HEK293 (cell line): Measurements from ENCODE around the gene USP21.

Experiments used
- BCL11A ChIP-seq: fragments of 450-650 bp; formaldehyde crosslinking; IDR thresholded peaks from 2 replicates; pipeline ENCODE4 v1.5.1; 2016; ENCODE audit warnings: low read depth, missing biosample characterization, missing genetic modification characterization
- HOXA7 ChIP-seq: sonication (generic); formaldehyde crosslinking; IDR thresholded peaks from 2 replicates; pipeline ENCODE4 v1.8.1; 2022; ENCODE audit warnings: missing genetic modification reagents, borderline replicate concordance
- KLF7 ChIP-seq: fragments of 450-650 bp; formaldehyde crosslinking; IDR thresholded peaks from 2 replicates; pipeline ENCODE4 v1.5.1; 2016; ENCODE audit warnings: missing biosample characterization, missing genetic modification characterization, borderline replicate concordance
- SCRT1 ChIP-seq: fragments of 450-650 bp; formaldehyde crosslinking; IDR thresholded peaks from 2 replicates; pipeline ENCODE4 v1.5.1; 2016; ENCODE audit warnings: missing biosample characterization, missing genetic modification characterization, borderline replicate concordance
- WT1 ChIP-seq: fragments of 450-650 bp; formaldehyde crosslinking; IDR thresholded peaks from 2 replicates; pipeline ENCODE4 v1.5.1; 2016; ENCODE audit warnings: missing biosample characterization, missing genetic modification characterization
- YY1 ChIP-seq: fragments of 450-650 bp; formaldehyde crosslinking; IDR thresholded peaks from 2 replicates; pipeline ENCODE4 v1.5.1; 2018; ENCODE audit warnings: missing biosample characterization, missing genetic modification characterization
- ZBTB1 ChIP-seq: fragments of 450-650 bp; formaldehyde crosslinking; IDR thresholded peaks from 2 replicates; pipeline ENCODE4 v1.5.1; 2016; ENCODE audit warnings: missing biosample characterization, missing genetic modification characterization
- ZEB2 ChIP-seq: fragments of 450-650 bp; formaldehyde crosslinking; IDR thresholded peaks from 2 replicates; pipeline ENCODE4 v1.5.1; 2016; ENCODE audit warnings: missing biosample characterization, missing genetic modification characterization
- ZIC2 ChIP-seq: fragments of 450-650 bp; formaldehyde crosslinking; IDR thresholded peaks from 2 replicates; pipeline ENCODE4 v1.5.1; 2016; ENCODE audit warnings: missing biosample characterization, missing genetic modification characterization
- ZNF146 ChIP-seq: fragments of 450-650 bp; formaldehyde crosslinking; IDR thresholded peaks from 2 replicates; pipeline ENCODE4 v1.5.1; 2016; ENCODE audit warnings: missing biosample characterization, missing genetic modification characterization
- ZNF223 ChIP-seq: fragments of 450-650 bp; formaldehyde crosslinking; IDR thresholded peaks from 2 replicates; pipeline ENCODE4 v1.5.1; 2016; ENCODE audit warnings: missing biosample characterization, missing genetic modification characterization
- ZNF302 ChIP-seq: fragments of 450-650 bp; formaldehyde crosslinking; IDR thresholded peaks from 2 replicates; pipeline ENCODE4 v1.5.1; 2016; ENCODE audit warnings: missing biosample characterization, missing genetic modification characterization, low read depth
- ZNF341 ChIP-seq: fragments of 450-650 bp; formaldehyde crosslinking; IDR thresholded peaks from 2 replicates; pipeline ENCODE4; 2016; ENCODE audit warnings: low read depth, missing biosample characterization, missing genetic modification characterization
- ZNF350 ChIP-seq: fragments of 450-650 bp; formaldehyde crosslinking; IDR thresholded peaks from 2 replicates; pipeline ENCODE4 v1.5.0; 2017; ENCODE audit warnings: missing biosample characterization, mild to moderate bottlenecking, missing genetic modification characterization
- ZNF391 ChIP-seq: fragments of 450-650 bp; formaldehyde crosslinking; IDR thresholded peaks from 2 replicates; pipeline ENCODE4 v1.5.1; 2016; ENCODE audit warnings: low read depth, missing biosample characterization, missing genetic modification characterization, borderline replicate concordance
- ZNF596 ChIP-seq: fragments of 450-650 bp; IDR thresholded peaks from 2 replicates; pipeline ENCODE4 v1.5.0; 2018; ENCODE audit warnings: missing biosample characterization, mild to moderate bottlenecking, missing genetic modification characterization, moderate library complexity
- ZNF610 ChIP-seq: fragments of 450-650 bp; formaldehyde crosslinking; IDR thresholded peaks from 2 replicates; pipeline ENCODE4 v1.5.1; 2016; ENCODE audit warnings: missing biosample characterization, missing genetic modification characterization, borderline replicate concordance
- ZNF626 ChIP-seq: fragments of 450-650 bp; sonication (Bioruptor Pico); formaldehyde crosslinking; IDR thresholded peaks from 2 replicates; pipeline ENCODE4 v1.5.1; 2018; ENCODE audit warnings: missing biosample characterization, missing genetic modification characterization, inconsistent platforms
- ZNF658 ChIP-seq: fragments of 450-650 bp; formaldehyde crosslinking; IDR thresholded peaks from 2 replicates; pipeline ENCODE4; 2016; ENCODE audit warnings: missing biosample characterization, missing genetic modification characterization
- ZNF660 ChIP-seq: fragments of 450-650 bp; IDR thresholded peaks from 2 replicates; pipeline ENCODE4 v1.5.1; 2018; ENCODE audit warnings: missing biosample characterization, mild to moderate bottlenecking, missing genetic modification characterization
- ZNF747 ChIP-seq: fragments of 450-650 bp; formaldehyde crosslinking; IDR thresholded peaks from 2 replicates; pipeline ENCODE4 v1.5.1; 2016; ENCODE audit warnings: missing biosample characterization, missing genetic modification characterization
- ZNF768 ChIP-seq: fragments of 450-650 bp; formaldehyde crosslinking; IDR thresholded peaks from 2 replicates; pipeline ENCODE4 v1.5.1; 2018; ENCODE audit warnings: missing biosample characterization, mild to moderate bottlenecking, missing genetic modification characterization
- ZNF837 ChIP-seq: fragments of 450-650 bp; formaldehyde crosslinking; IDR thresholded peaks from 2 replicates; pipeline ENCODE4 v1.5.1; 2016; ENCODE audit warnings: missing biosample characterization, missing genetic modification characterization
- TF ChIP-seq, protein P1 (sequence below): fragments of 450-650 bp; formaldehyde crosslinking; IDR thresholded peaks from 2 replicates; pipeline ENCODE4 v1.5.1; 2016; ENCODE audit warnings: missing biosample characterization, missing genetic modification characterization, low read depth
- TF ChIP-seq, protein P2 (sequence below): fragments of 450-650 bp; formaldehyde crosslinking; IDR thresholded peaks from 2 replicates; pipeline ENCODE4 v1.5.1; 2016; ENCODE audit warnings: missing biosample characterization, missing genetic modification characterization, borderline replicate concordance
- TF ChIP-seq, protein P3 (sequence below): fragments of 450-650 bp; formaldehyde crosslinking; IDR thresholded peaks from 2 replicates; pipeline ENCODE4 v1.5.1; 2017; ENCODE audit warnings: missing biosample characterization, missing genetic modification characterization
- TF ChIP-seq, protein P4 (sequence below): fragments of 450-650 bp; formaldehyde crosslinking; IDR thresholded peaks from 2 replicates; pipeline ENCODE4 v1.5.1; 2016; ENCODE audit warnings: missing biosample characterization, missing genetic modification characterization

Gene USP21

DNA sequence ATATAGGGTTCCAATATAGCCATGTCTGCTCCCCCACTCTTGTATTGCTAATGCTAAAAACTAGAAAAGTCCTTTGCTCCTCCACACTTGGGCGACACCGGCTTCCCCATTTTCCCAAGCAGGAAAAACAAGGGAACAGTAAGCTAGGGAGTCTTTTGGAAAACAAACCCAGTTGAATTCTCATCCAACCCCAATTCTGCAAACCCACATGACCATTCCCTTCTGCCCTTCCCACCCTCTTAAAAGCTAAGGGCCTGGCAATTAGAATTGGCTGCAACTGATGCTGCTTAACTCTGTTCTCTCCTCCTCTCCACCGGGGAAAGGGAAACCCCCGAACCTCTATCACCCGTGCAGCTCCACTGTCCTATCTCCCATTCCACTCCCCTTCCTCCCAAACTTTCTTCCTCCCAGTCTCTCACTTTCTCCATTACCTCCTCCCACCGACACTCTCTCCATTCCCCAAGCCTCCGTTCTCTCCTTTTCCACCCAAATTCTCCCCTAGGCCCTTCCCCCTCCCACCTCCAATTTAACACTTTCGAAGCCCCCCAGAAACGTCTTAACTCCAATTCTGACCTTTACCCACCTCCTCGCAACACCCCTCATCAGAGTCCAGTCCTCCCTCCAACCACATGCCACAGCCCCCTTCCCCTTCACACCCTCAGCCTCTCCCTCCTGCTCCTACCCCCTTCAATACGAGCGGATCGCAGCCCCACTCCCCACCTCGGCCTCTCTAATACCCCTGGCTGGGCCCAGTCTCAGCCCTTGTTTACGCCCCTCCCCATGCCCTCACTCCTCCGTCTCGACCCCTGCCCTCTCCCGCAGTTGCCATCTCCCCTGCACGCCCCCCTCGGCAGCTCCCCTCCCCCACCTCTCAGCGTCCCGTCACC is 27.5 kb upstream of the USP21 start (continued):
- peak; percentile 50 for TF ChIP-seq ZNF341 (tag by site-specific recombination)
- TF ChIP-seq ZNF596 (tag by site-specific recombination), result no peak
- TF ChIP-seq ZNF146 (tag by site-specific recombination), result no peak
- TF ChIP-seq ZNF747, result no peak; the same call in 1 of the 2 replicates
- TF ChIP-seq, protein P1, sequence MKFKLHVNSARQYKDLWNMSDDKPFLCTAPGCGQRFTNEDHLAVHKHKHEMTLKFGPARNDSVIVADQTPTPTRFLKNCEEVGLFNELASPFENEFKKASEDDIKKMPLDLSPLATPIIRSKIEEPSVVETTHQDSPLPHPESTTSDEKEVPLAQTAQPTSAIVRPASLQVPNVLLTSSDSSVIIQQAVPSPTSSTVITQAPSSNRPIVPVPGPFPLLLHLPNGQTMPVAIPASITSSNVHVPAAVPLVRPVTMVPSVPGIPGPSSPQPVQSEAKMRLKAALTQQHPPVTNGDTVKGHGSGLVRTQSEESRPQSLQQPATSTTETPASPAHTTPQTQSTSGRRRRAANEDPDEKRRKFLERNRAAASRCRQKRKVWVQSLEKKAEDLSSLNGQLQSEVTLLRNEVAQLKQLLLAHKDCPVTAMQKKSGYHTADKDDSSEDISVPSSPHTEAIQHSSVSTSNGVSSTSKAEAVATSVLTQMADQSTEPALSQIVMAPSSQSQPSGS (tag by site-specific recombination), result no peak
- TF ChIP-seq HOXA7 (CRISPR knock-in tag), result no peak
- TF ChIP-seq ZNF837, result no peak
- 0 out of 2 replicates have a peak, but pooled peaks have one; percentile 66 for TF ChIP-seq ZNF610 (tag by site-specific recombination)
- TF ChIP-seq, protein P2, sequence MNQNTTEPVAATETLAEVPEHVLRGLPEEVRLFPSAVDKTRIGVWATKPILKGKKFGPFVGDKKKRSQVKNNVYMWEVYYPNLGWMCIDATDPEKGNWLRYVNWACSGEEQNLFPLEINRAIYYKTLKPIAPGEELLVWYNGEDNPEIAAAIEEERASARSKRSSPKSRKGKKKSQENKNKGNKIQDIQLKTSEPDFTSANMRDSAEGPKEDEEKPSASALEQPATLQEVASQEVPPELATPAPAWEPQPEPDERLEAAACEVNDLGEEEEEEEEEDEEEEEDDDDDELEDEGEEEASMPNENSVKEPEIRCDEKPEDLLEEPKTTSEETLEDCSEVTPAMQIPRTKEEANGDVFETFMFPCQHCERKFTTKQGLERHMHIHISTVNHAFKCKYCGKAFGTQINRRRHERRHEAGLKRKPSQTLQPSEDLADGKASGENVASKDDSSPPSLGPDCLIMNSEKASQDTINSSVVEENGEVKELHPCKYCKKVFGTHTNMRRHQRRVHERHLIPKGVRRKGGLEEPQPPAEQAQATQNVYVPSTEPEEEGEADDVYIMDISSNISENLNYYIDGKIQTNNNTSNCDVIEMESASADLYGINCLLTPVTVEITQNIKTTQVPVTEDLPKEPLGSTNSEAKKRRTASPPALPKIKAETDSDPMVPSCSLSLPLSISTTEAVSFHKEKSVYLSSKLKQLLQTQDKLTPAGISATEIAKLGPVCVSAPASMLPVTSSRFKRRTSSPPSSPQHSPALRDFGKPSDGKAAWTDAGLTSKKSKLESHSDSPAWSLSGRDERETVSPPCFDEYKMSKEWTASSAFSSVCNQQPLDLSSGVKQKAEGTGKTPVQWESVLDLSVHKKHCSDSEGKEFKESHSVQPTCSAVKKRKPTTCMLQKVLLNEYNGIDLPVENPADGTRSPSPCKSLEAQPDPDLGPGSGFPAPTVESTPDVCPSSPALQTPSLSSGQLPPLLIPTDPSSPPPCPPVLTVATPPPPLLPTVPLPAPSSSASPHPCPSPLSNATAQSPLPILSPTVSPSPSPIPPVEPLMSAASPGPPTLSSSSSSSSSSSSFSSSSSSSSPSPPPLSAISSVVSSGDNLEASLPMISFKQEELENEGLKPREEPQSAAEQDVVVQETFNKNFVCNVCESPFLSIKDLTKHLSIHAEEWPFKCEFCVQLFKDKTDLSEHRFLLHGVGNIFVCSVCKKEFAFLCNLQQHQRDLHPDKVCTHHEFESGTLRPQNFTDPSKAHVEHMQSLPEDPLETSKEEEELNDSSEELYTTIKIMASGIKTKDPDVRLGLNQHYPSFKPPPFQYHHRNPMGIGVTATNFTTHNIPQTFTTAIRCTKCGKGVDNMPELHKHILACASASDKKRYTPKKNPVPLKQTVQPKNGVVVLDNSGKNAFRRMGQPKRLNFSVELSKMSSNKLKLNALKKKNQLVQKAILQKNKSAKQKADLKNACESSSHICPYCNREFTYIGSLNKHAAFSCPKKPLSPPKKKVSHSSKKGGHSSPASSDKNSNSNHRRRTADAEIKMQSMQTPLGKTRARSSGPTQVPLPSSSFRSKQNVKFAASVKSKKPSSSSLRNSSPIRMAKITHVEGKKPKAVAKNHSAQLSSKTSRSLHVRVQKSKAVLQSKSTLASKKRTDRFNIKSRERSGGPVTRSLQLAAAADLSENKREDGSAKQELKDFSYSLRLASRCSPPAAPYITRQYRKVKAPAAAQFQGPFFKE (tag by site-specific recombination), result peak; percentile 54; the same call in 1 of the 2 replicates
- TF ChIP-seq ZNF626 (tag by site-specific recombination), result no peak
- TF ChIP-seq ZNF660, result no peak
- TF ChIP-seq SCRT1, result no peak
- no peak for TF ChIP-seq ZNF350 (tag by site-specific recombination)
- no peak for TF ChIP-seq ZNF223 (tag by site-specific recombination)
- TF ChIP-seq, protein P3, sequence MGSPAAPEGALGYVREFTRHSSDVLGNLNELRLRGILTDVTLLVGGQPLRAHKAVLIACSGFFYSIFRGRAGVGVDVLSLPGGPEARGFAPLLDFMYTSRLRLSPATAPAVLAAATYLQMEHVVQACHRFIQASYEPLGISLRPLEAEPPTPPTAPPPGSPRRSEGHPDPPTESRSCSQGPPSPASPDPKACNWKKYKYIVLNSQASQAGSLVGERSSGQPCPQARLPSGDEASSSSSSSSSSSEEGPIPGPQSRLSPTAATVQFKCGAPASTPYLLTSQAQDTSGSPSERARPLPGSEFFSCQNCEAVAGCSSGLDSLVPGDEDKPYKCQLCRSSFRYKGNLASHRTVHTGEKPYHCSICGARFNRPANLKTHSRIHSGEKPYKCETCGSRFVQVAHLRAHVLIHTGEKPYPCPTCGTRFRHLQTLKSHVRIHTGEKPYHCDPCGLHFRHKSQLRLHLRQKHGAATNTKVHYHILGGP (tag by site-specific recombination), result no peak
- TF ChIP-seq ZIC2 (tag by site-specific recombination), result peak; percentile 54; the same call in 1 of the 2 replicates
- TF ChIP-seq, protein P4, sequence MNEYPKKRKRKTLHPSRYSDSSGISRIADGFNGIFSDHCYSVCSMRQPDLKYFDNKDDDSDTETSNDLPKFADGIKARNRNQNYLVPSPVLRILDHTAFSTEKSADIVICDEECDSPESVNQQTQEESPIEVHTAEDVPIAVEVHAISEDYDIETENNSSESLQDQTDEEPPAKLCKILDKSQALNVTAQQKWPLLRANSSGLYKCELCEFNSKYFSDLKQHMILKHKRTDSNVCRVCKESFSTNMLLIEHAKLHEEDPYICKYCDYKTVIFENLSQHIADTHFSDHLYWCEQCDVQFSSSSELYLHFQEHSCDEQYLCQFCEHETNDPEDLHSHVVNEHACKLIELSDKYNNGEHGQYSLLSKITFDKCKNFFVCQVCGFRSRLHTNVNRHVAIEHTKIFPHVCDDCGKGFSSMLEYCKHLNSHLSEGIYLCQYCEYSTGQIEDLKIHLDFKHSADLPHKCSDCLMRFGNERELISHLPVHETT, result no peak; the same call in 1 of the 2 replicates
- TF ChIP-seq ZNF658 (tag by site-specific recombination), result no peak
- TF ChIP-seq ZBTB1 (tag by site-specific recombination), result no peak
- no peak for TF ChIP-seq ZNF302 (tag by site-specific recombination)
- TF ChIP-seq ZNF391 (tag by site-specific recombination), result peak; percentile 48
- TF ChIP-seq WT1 (tag by site-specific recombination), result peak; percentile 74
- no peak for TF ChIP-seq ZNF768 (tag by site-specific recombination)
- no peak for TF ChIP-seq KLF7
- TF ChIP-seq BCL11A, result no peak
- TF ChIP-seq YY1 (tag by site-specific recombination), result no peak
- TF ChIP-seq ZEB2 (tag by site-specific recombination), result no peak
